Mesothelial cell of epicardium (in vitro differentiated cells): ENCODE results near the gene C16orf89. TPM values are rescaled to one million over a fixed set of nuclear protein-coding genes. Genes with fewer than 3 reads are reported as not detected.
"Not testable (repeated sequence)": the region's sequence is repeated elsewhere in the genome, so short reads cannot be mapped to it uniquely, and the experiment has no call there.

Experiments
- DNase-seq, 2 experiments: peaks; one replicate each; pipeline ENCODE4 v3.0.0; 2021; ENCODE audit warnings: low spot score in 2 of 2; ENCODE audit not compliant: unreplicated experiment in 2 of 2
- H3K27ac Mint-ChIP-seq: 2 replicates; pipeline ENCODE4 v1.8.0; 2021; ENCODE audit warnings: mixed read lengths
- H3K27me3 Mint-ChIP-seq: 2 replicates; pipeline ENCODE4 v1.8.0; 2021; ENCODE audit warnings: low read depth, mixed read lengths
- H3K36me3 Mint-ChIP-seq: 2 replicates; pipeline ENCODE4 v1.8.0; 2021; ENCODE audit warnings: mixed read lengths
- H3K4me1 Mint-ChIP-seq: 2 replicates; pipeline ENCODE4 v1.8.0; 2021; ENCODE audit warnings: mixed read lengths
- H3K4me3 Mint-ChIP-seq: 2 replicates; pipeline ENCODE4 v1.8.0; 2021; ENCODE audit warnings: mild to moderate bottlenecking, moderate library complexity, mixed read lengths
- H3K9me3 Mint-ChIP-seq: 2 replicates; pipeline ENCODE4 v1.8.0; 2021; ENCODE audit warnings: mixed read lengths
- CTCF ChIP-seq: fragments of 200-600 bp; sonication (generic); IDR thresholded peaks from one replicate; pipeline ENCODE4 v1.5.0; 2021; ENCODE audit warnings: antibody characterized with exemption; ENCODE audit not compliant: unreplicated experiment
- total RNA-seq: library from RNA; stranded (reverse); gene quantifications from 3 replicates; pipeline ENCODE4 v1.2.1, GENCODE V29; 2021

C16orf89 gene
- total RNA-seq, 1 donor from 2014 or later: 0.87 TPM

DNA sequence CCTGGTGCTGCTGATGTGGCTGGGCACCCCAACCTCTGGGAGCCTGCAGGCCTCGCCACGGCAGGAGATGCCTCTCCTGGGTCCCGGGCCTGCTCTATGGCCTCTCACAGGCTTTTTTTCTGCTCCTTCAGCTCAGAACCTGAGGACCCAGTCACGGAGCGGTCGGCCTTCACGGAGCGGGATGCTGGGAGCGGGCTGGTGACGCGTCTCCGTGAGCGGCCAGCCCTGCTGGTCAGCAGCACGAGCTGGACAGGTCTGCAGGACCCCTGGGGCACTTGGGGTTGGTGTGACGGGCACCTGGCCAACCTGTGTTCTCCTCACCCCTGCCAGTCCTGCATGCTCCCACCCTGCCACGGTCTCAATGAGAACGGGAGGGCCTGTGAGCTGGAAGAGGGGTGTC, 12.9 kb upstream of the C16orf89 start:
- peaks cover 17% of the 10 kb centered on the region for H3K36me3 Mint-ChIP-seq
- no peaks in the 10 kb centered on the region for H3K27me3 Mint-ChIP-seq
- no peaks in the 10 kb centered on the region for H3K9me3 Mint-ChIP-seq
- H3K4me1 Mint-ChIP-seq: no peaks in the 10 kb centered on the region
- no peak overlapping the region for H3K4me3 Mint-ChIP-seq
- H3K27ac Mint-ChIP-seq: no peak overlapping the region
- no peak for DNase-seq
- TF ChIP-seq CTCF: no peak

DNA sequence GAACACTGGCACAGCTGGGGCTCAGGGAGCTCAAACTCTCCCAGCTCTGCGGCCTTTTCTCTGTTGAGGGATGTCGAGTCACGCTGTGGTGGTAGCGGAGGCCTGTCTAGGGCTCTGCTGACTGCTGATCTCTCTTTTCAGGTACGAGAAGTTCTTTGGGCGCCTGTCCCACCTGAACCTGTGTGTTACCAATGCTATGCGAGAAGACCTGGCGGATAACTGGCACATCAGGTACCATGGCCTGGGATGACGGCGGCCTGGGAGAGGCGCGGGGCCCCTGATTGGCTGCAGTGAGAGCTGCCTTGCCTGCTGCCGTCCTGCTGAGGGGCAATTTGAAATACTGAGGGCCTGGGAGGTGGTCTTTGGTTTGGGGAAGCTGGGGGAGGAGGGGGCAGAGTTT, 11.5 kb upstream of the C16orf89 start:
- Mint-ChIP-seq H3K4me1 (peaks cover 11% of the 10 kb centered on the region), H3K4me3 (no peak overlapping the region), H3K9me3 (no peaks in the 10 kb centered on the region), H3K27ac (no peak overlapping the region), H3K36me3 (peaks cover 15% of the 10 kb centered on the region), H3K27me3 (no peaks in the 10 kb centered on the region)
- no peak for TF ChIP-seq CTCF
- no peak for DNase-seq

- no peaks in the 10 kb centered on the region for H3K9me3 Mint-ChIP-seq
- peaks cover 17% of the 10 kb centered on the region for H3K4me1 Mint-ChIP-seq
- peaks cover 15% of the 10 kb centered on the region for H3K36me3 Mint-ChIP-seq
- no peak overlapping the region for H3K27ac Mint-ChIP-seq
- no peak for TF ChIP-seq CTCF
- DNase-seq: no peak
- no peak overlapping the region for H3K4me3 Mint-ChIP-seq
- no peaks in the 10 kb centered on the region for H3K27me3 Mint-ChIP-seq
Observed at GRCh38 chr16:5075637-5076036, 9.9 kb upstream of the C16orf89 start.

DNA sequence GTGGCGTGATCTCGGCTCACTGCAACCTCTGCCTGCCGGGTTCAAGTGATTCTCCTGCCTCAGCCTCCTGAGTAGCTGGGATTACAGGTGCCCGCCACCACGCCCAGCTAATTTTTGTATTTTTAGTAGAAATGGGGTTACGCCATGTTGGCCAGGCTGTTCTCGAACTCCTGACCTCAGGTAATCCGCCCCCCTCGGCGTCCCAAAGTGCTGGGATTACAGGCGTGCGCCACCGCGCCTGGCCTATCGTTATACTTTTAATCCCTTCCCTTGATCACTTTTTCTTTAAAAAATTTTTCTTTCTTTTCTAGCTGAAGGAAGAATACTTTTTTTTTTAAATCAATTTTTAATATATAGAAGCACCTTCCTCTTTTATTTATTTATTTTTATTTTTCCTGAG, 8.0 kb upstream of the C16orf89 start:
- peaks cover 12% of the 10 kb centered on the region for H3K36me3 Mint-ChIP-seq
- not testable (repeated sequence) for DNase-seq, H3K27me3 Mint-ChIP-seq, H3K9me3 Mint-ChIP-seq, H3K4me3 Mint-ChIP-seq, H3K27ac Mint-ChIP-seq
- H3K4me1 Mint-ChIP-seq: peaks cover 17% of the 10 kb centered on the region

DNA sequence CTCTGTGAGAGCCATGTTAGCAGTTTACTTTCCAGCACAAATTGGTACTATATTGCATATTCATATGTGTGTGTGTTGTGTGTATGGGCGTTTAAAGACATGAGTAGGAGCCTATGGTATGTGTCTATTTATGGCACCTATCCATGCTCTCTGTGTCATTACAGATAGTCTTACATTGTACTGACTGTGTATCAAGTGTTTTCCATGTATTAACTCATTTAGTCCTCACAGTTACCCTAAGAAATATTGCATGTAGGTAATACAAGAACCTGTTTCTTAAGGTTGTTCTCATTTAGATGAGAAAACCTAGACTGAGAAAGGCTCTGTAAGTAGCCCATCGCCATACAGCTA, 7.5 kb upstream of the C16orf89 start:
- H3K9me3 Mint-ChIP-seq: no peaks in the 10 kb centered on the region

More for the DNA sequence above, 7.5 kb upstream of the C16orf89 start:
- peaks cover 17% of the 10 kb centered on the region for H3K4me1 Mint-ChIP-seq
- no peak overlapping the region for H3K27ac Mint-ChIP-seq
- H3K27me3 Mint-ChIP-seq: peaks cover 3% of the 10 kb centered on the region
- TF ChIP-seq CTCF: no peak
- H3K4me3 Mint-ChIP-seq: peak overlapping the region; percentile 97
- H3K36me3 Mint-ChIP-seq: peaks cover 11% of the 10 kb centered on the region
- DNase-seq: no peak
